Activated CD4-positive, alpha-beta T cell treated with anti-CD3 and anti-CD28 coated beads for 36 hours (primary cell): ENCODE data around the gene FIGNL2. TPM values are rescaled to one million over a fixed set of nuclear protein-coding genes. Genes with fewer than 3 reads are reported as not detected.
"Not testable (repeated sequence)": the region's sequence is repeated elsewhere in the genome, so short reads cannot be mapped to it uniquely, and the experiment has no call there.

Experiments
- ATAC-seq: fragments of 200-7000 bp; cut with Tn5 transposase; one replicate; pipeline ENCODE4 v1.10.0; 2021; ENCODE audit warnings: mild to moderate bottlenecking, moderate library complexity
- CTCF ChIA-PET: fragments of 350-600 bp; sonication (Branson Sonifier 250); formaldehyde crosslinking; loops from one replicate; lab custom pipeline; 2021; ENCODE audit warnings: antibody characterized with exemption; lab: Charles Lee
- POLR2A ChIA-PET: fragments of 350-600 bp; sonication (Branson Sonifier 250); formaldehyde crosslinking; loops from one replicate; lab custom pipeline; 2021; ENCODE audit warnings: antibody characterized with exemption, inconsistent platforms; lab: Charles Lee
- DNase-seq: peaks from one replicate; pipeline ENCODE4 v3.0.0-alpha.2; 2020
- H3K27ac Mint-ChIP-seq: one replicate; pipeline ENCODE4 v1.8.0; 2021; ENCODE audit warnings: mixed read lengths
- H3K27me3 Mint-ChIP-seq: one replicate; pipeline ENCODE4 v1.8.0; 2021; ENCODE audit warnings: mixed read lengths
- H3K36me3 Mint-ChIP-seq: one replicate; pipeline ENCODE4 v1.8.0; 2021; ENCODE audit warnings: low read depth, mixed read lengths
- H3K4me1 Mint-ChIP-seq: one replicate; pipeline ENCODE4 v1.8.0; 2021; ENCODE audit warnings: mixed read lengths
- H3K4me3 Mint-ChIP-seq: one replicate; pipeline ENCODE4 v1.8.0; 2021; ENCODE audit warnings: mild to moderate bottlenecking, moderate library complexity, mixed read lengths
- H3K9me3 Mint-ChIP-seq: one replicate; pipeline ENCODE4 v1.8.0; 2021; ENCODE audit warnings: low read depth, mixed read lengths
- intact Hi-C, 2 experiments: fragments of 100-400 bp; cut with DNase I in 1 of 2; cut with micrococcal nuclease in 1 of 2; formaldehyde crosslinking; loops; one replicate each; pipeline versions ENCODE4 v1.14.2 to v1.15.1; 2022 to 2024; cut with DNase I, micrococcal nuclease
- total RNA-seq, 2 experiments: library from RNA; stranded (reverse); gene quantifications; one replicate each; pipeline ENCODE4 v1.2.3, GENCODE V29; 2021

Gene FIGNL2
- total RNA-seq, 2 experiments from 2014 or later: 0.19 to 0.27 TPM

- no peaks in the 10 kb centered on the region for H3K27me3 Mint-ChIP-seq
- no peak for DNase-seq
- intact Hi-C loops: no loop called here
- H3K9me3 Mint-ChIP-seq: peaks cover 4% of the 10 kb centered on the region
- CTCF ChIA-PET: interaction anchor here (0.5 to 5.2 kb wide), 2 partner anchors 13 to 157 kb away, joined by 3 to 22 read pairs; no protein-coding TSS in a partner anchor
- POLR2A ChIA-PET: no interaction called here
- H3K4me3 Mint-ChIP-seq: no peak overlapping the region
- no peaks in the 10 kb centered on the region for H3K36me3 Mint-ChIP-seq
- H3K4me1 Mint-ChIP-seq: peaks cover 19% of the 10 kb centered on the region
- ATAC-seq: no peak
- H3K27ac Mint-ChIP-seq: no peak overlapping the region
These were observed 40.0 kb upstream of the FIGNL2 start for GRCh38 chr12:51888316-51889215.

- intact Hi-C loops: loop anchor here in 1 of 2 experiments (2.0 kb wide), 2 partner anchors 59 to 83 kb away; no protein-coding TSS in a partner anchor
- peaks cover 4% of the 10 kb centered on the region for H3K9me3 Mint-ChIP-seq
- ATAC-seq (no peak), DNase-seq (no peak)
- no peak within 1 kb of the TSS for H3K27ac Mint-ChIP-seq
- peaks cover 19% of the 10 kb centered on the region for H3K4me1 Mint-ChIP-seq
- ChIA-PET POLR2A (no interaction called here), CTCF (interaction anchor here (0.5 to 5.2 kb wide), 6 partner anchors 12 to 349 kb away, joined by 3 to 22 read pairs (median 4); no protein-coding TSS in a partner anchor)
- no peak within 1 kb of the TSS for H3K4me3 Mint-ChIP-seq
- H3K27me3 Mint-ChIP-seq: no peaks in the 10 kb centered on the region
- H3K36me3 Mint-ChIP-seq: no peaks in the 10 kb centered on the region
These were observed 39.2 kb upstream of the FIGNL2 start, which contains the start of gene ANKRD33 for GRCh38 chr12:51887476-51888315. Gene ANKRD33 (plus strand): TSS chr12:51888103. CDS start chr12:51888187, 84 bp downstream.

GRCh38 chr12:51886021-51886710 lies 37.6 kb upstream of the FIGNL2 start:
- ChIA-PET POLR2A (interaction anchor here (0.6 to 0.9 kb wide), 2 partner anchors 65 to 330 kb away, joined by 3 read pairs; no protein-coding TSS in a partner anchor), CTCF (interaction anchor here (0.6 to 5.2 kb wide), 17 partner anchors 9 to 465 kb away, joined by 3 to 22 read pairs (median 3); a partner anchor contains a TSS)
- H3K9me3 Mint-ChIP-seq: peaks cover 4% of the 10 kb centered on the region
- ATAC-seq (peak; percentile 99), DNase-seq (peak; percentile 70)
- peak overlapping the region; percentile 87 for H3K27ac Mint-ChIP-seq
- no peaks in the 10 kb centered on the region for H3K36me3 Mint-ChIP-seq
- intact Hi-C loops: loop anchor here in 1 of 2 experiments (2.0 kb wide), 2 partner anchors 57 to 85 kb away; no protein-coding TSS in a partner anchor
- no peaks in the 10 kb centered on the region for H3K27me3 Mint-ChIP-seq
- H3K4me3 Mint-ChIP-seq: peak overlapping the region; percentile 12
- H3K4me1 Mint-ChIP-seq: peaks cover 19% of the 10 kb centered on the region

DNA sequence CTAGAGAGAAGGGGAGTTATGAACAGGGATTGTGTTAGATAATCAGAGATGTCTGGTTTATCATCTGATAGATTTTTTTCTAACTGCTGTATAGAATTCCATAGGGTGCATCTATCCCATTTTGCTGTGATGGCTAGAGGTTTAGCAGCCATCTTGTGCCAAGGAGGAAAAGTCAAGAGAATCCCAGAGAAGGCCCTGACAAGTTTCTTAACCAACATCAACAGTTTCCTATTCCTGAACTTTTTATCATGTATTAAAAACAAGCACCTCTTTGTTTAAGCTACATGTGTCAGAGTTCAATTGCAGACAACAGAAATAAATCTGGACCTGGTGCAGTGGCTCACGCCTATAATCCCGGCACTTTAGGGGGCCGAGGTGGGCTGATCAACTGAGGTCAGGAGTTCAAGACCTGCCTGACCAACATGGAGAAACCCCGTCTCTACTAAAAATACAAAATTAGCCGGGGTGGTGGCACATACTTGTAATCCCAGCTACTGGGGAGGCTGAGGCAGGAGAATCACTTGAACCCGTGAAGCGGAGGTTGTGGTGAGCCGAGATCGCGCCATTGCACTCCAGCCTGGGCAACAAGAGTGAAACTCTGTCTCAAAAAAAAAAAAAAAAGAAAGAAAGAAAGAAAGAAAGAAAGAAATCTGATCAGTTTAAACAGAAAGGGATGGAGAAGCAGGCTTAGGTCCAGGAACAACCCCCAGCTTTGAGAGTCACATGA lies 36.9 kb upstream of the FIGNL2 start:
- not testable (repeated sequence) for H3K27me3 Mint-ChIP-seq, ATAC-seq, H3K9me3 Mint-ChIP-seq, H3K36me3 Mint-ChIP-seq, DNase-seq
- intact Hi-C loops: loop anchor here in 1 of 2 experiments (2.0 kb wide), 2 partner anchors 57 to 85 kb away; no protein-coding TSS in a partner anchor
- H3K4me3 Mint-ChIP-seq: peak overlapping the region; percentile 12
- H3K4me1 Mint-ChIP-seq: peaks cover 19% of the 10 kb centered on the region
- ChIA-PET POLR2A (interaction anchor here (0.6 to 0.9 kb wide), 2 partner anchors 65 to 329 kb away, joined by 3 read pairs; no protein-coding TSS in a partner anchor), CTCF (interaction anchor here (0.6 to 5.2 kb wide), 15 partner anchors 10 to 464 kb away, joined by 3 to 22 read pairs (median 3); a partner anchor contains a TSS)
- H3K27ac Mint-ChIP-seq: peak overlapping the region; percentile 87

DNA sequence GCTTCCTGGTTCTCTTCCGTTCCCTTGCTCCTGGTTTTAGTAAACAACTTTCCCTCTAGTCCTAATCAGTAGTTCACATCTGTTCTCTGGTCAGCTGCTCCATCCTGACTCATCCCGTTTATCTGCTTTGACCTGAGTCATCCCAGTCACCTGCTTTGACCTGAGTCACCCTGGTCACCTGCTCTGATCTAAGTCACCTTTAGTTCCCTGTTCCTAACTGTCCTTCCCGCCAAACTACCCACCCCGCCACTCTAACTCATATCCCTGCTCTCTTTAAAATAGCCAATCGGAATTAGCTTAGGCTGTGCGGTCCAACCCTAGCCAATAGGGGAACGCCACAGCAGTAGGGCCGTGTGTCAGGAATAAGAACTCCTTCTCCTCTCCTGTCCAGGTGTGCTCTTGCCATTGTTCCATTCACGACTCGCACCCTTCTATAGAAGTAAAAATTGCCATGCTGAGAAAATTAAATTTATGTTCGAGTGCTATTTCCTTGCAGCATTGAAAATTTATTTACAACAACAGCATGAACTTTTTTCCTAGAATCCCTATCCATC lies 36.2 kb upstream of the FIGNL2 start:
- peaks cover 19% of the 10 kb centered on the region for H3K4me1 Mint-ChIP-seq
- no peak overlapping the region for H3K4me3 Mint-ChIP-seq
- H3K9me3 Mint-ChIP-seq: peaks cover 4% of the 10 kb centered on the region
- DNase-seq: no peak
- no peaks in the 10 kb centered on the region for H3K27me3 Mint-ChIP-seq
- ChIA-PET CTCF (interaction anchor here (0.7 to 5.2 kb wide), 3 partner anchors 9 to 64 kb away, joined by 3 to 22 read pairs (median 3); no protein-coding TSS in a partner anchor), POLR2A (no interaction called here)
- intact Hi-C loops: no loop called here
- no peak for ATAC-seq
- H3K27ac Mint-ChIP-seq: peak overlapping the region; percentile 35
- no peaks in the 10 kb centered on the region for H3K36me3 Mint-ChIP-seq

DNA sequence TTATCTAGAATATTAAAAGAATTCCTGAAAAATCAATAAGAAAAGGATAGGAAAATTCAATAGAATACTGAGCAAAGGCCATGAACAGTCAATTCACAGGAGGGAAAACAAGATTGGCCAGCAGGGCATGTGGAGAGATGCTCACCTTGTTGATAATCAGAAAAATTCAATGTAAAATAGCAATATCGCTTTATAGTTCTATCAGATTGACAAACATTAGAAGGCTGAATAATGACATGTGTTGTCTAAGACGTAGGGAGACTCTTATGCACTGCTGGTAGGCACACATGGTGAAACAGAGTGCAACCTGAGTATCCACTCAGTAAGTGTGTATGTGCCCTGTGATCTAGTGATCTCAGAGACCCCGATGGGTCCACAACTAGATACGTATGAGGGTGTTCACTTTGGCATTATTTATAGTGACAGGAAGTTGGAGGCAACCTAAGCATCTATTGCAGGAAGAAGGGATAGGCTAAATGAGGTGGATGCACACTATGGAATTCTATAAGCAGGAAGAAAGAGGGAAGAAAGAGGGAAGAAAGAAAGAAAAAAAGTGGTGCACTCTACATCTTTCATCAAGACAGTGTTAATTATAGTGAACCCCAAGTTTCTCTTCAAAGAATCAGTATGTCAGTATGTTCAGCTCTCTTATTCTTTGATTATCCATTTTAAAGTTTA lies 35.6 kb upstream of the FIGNL2 start:
- H3K27ac Mint-ChIP-seq: no peak overlapping the region
- peaks cover 4% of the 10 kb centered on the region for H3K9me3 Mint-ChIP-seq

DNA sequence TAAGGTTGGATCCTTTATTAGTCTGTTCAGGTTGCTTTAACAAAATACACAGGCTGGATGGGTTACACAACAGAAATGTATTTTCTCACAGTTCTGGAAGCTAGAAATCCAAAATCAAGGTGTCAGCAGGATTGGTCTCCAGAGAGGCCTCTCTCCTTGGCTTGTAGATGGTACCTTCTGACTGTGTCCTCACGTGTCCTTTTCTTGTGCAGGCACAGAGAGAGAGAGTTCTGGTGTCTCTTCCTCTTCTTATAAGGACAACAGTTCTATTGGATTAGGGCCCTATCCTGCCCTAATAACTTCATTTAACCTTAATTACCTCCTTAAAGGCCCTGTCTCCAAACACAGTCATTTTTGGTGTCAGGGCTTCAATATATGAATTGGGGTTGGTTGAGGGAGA lies 34.8 kb upstream of the FIGNL2 start:
- POLR2A ChIA-PET: no interaction called here
- ATAC-seq: no peak

More for the DNA sequence above, 35.6 kb upstream of the FIGNL2 start:
- Mint-ChIP-seq H3K27me3 (no peaks in the 10 kb centered on the region), H3K4me1 (peaks cover 19% of the 10 kb centered on the region), H3K4me3 (no peak overlapping the region), H3K36me3 (no peaks in the 10 kb centered on the region)
- ChIA-PET POLR2A (no interaction called here), CTCF (interaction anchor here (0.7 to 5.2 kb wide), 4 partner anchors 8 to 338 kb away, joined by 3 to 22 read pairs (median 3); no protein-coding TSS in a partner anchor)
- intact Hi-C loops: no loop called here
- DNase-seq (no peak), ATAC-seq (no peak)

GRCh38 chr12:51879102-51879501 lies 30.6 kb upstream of the FIGNL2 start:
- CTCF ChIA-PET: interaction anchor here (1.1 kb wide), 1 partner anchor 55 kb away, joined by 3 read pairs; no protein-coding TSS in a partner anchor
- Mint-ChIP-seq H3K36me3 (no peaks in the 10 kb centered on the region), H3K4me3 (no peak overlapping the region), H3K27ac (no peak overlapping the region), H3K4me1 (no peaks in the 10 kb centered on the region), H3K27me3 (no peaks in the 10 kb centered on the region), H3K9me3 (no peaks in the 10 kb centered on the region)
- DNase-seq (no peak), ATAC-seq (no peak)
- intact Hi-C loops: loop anchor here (5.0 to 10.0 kb wide), 2 partner anchors 284 to 457 kb away; partner anchors contain the start of genes SCN8A (in 1 of the 2) and SLC4A8 (in 1 of the 2)
- POLR2A ChIA-PET: no interaction called here

More for the DNA sequence above, 34.8 kb upstream of the FIGNL2 start:
- H3K36me3 Mint-ChIP-seq: no peaks in the 10 kb centered on the region
- H3K27ac Mint-ChIP-seq: no peak overlapping the region
- H3K4me3 Mint-ChIP-seq: no peak overlapping the region
- peaks cover 19% of the 10 kb centered on the region for H3K4me1 Mint-ChIP-seq
- CTCF ChIA-PET: interaction anchor here (0.7 to 5.2 kb wide), 2 partner anchors 7 to 339 kb away, joined by 3 to 22 read pairs; no protein-coding TSS in a partner anchor
- DNase-seq: no peak
- no peaks in the 10 kb centered on the region for H3K27me3 Mint-ChIP-seq
- intact Hi-C loops: no loop called here
- H3K9me3 Mint-ChIP-seq: peaks cover 4% of the 10 kb centered on the region

- POLR2A ChIA-PET: no interaction called here
- CTCF ChIA-PET: interaction anchor here (0.6 to 2.9 kb wide), 19 partner anchors 10 to 454 kb away, joined by 3 to 22 read pairs (median 4); partner anchors contain the start of gene ANKRD33
- Mint-ChIP-seq H3K36me3 (no peaks in the 10 kb centered on the region), H3K27ac (no peak overlapping the region), H3K4me3 (no peak overlapping the region), H3K9me3 (no peaks in the 10 kb centered on the region), H3K4me1 (peaks cover 5% of the 10 kb centered on the region), H3K27me3 (peaks cover 12% of the 10 kb centered on the region)
- intact Hi-C loops: loop anchor here (2.0 to 10.0 kb wide), 3 partner anchors 52 to 280 kb away; partner anchors contain the start of gene SCN8A (in 1 of the 2)
- ATAC-seq: no peak
- DNase-seq: no peak
These were observed 26.0 kb upstream of the FIGNL2 start for GRCh38 chr12:51874486-51874885.
